ENCODE measurements around the gene ZNF649. TPM values are rescaled to one million over a fixed set of nuclear protein-coding genes. Genes with fewer than 3 reads are reported as not detected.

ZNF649 gene
- total and polyA plus RNA-seq, 10 of the 15 experiments (the other 5 are each of a cell fraction or from before 2014, with no cell fraction given), result 0.87 to 9.7 (median 4.7) TPM

GRCh38 chr19:51927859-51928258, 23.0 kb upstream of the ZNF649 start:
- ChIA-PET RAD21 (ENCODE audit: unreplicated experiment) (no interaction called here), POLR2A (no interaction called here), SMC1A (ENCODE audit: uncharacterized antibody, unreplicated experiment) (no interaction called here), CTCF (no interaction called here)
- Histone ChIP-seq H4K20me1 (ENCODE audit: control insufficient read depth, insufficient read depth) (no peaks in the 10 kb centered on the region), H2AFZ (ENCODE audit: control insufficient read depth, low read depth, low read length) (peak overlapping the region; percentile 100), H3K27me3 (replicated peaks in 1 of 2; ENCODE audit: control insufficient read depth in 2 of 2, insufficient read depth in 2 of 2, low read length in 1 of 2) (no peaks in the 10 kb centered on the region), H3K9me3 (replicated peaks; ENCODE audit: control insufficient read depth, insufficient read depth, low read length) (peaks cover 12% of the 10 kb centered on the region; the same call in 2 of the 3 replicates), H3K27ac (ENCODE audit: control insufficient read depth, insufficient read depth) (peak overlapping the region; percentile 70; the same call in 1 of the 2 replicates), H3K4me2 (ENCODE audit: control insufficient read depth, insufficient read depth) (peak overlapping the region; percentile 28), H3K4me3 (peak overlapping the region; percentile 77), H3K9ac (ENCODE audit: control insufficient read depth, insufficient read depth, low read length) (peak overlapping the region; percentile 87), H3K36me3 (ENCODE audit: control insufficient read depth in 2 of 2, insufficient read depth in 2 of 2, low read length in 1 of 2) (peaks cover under 1 to 7% of the 10 kb centered on the region in 2 experiments; a peak in 3 of 4 replicates), H3K79me2 (ENCODE audit: control insufficient read depth, insufficient read depth, low read length) (peaks cover 6% of the 10 kb centered on the region), H3K4me1 (ENCODE audit: control insufficient read depth, insufficient read depth, low read length) (0 out of 2 replicates have a peak, but pooled peaks cover 2% of the 10 kb centered on the region)
- WGBS (ENCODE audit: insufficient coverage, insufficient replicate concordance, low lambda C conversion rate, missing lambda C conversion rate), result 35% methylated on average over 13 of the region's 13 CpGs
- intact Hi-C loops (cut with micrococcal nuclease; ENCODE audit: unreplicated experiment), result loop anchor here (2.0 to 10.0 kb wide), 3 partner anchors 59 to 309 kb away; partner anchors contain the start of genes ZNF350 and ZNF432
- BruUV-seq (replicated peaks), result no TSS peak
- FAIRE-seq (no peak), DNase-seq (ENCODE audit: low read depth, low spot score) (no peak), ATAC-seq (no peak)
- no peak for TF ChIP-seq SUPT20H (IDR thresholded peaks at IDR 0.05; ENCODE audit: borderline replicate concordance, control insufficient read depth, low read depth, low read length)
- no peak for TF ChIP-seq SMAD1 (IDR thresholded peaks at IDR 0.05; ENCODE audit: low read depth, partially characterized antibody)
- no peak for TF ChIP-seq DPF2 (IDR thresholded peaks at IDR 0.05)
- no peak for TF ChIP-seq ATF2 (IDR thresholded peaks at IDR 0.05; ENCODE audit: low read length)
- TF ChIP-seq CHD2 (IDR thresholded peaks at IDR 0.05; ENCODE audit: borderline replicate concordance, low read depth, low read length), result no peak
- no peak for TF ChIP-seq CREM (IDR thresholded peaks at IDR 0.05; ENCODE audit: low read depth)
- TF ChIP-seq ZZZ3 (IDR thresholded peaks at IDR 0.05; ENCODE audit: control insufficient read depth, insufficient read length, low read depth), result no peak
- no peak for TF ChIP-seq HDAC6 (IDR thresholded peaks at IDR 0.05; ENCODE audit: unreplicated experiment)
- no peak for TF ChIP-seq BACH1 (IDR thresholded peaks at IDR 0.05; ENCODE audit: borderline replicate concordance)
- TF ChIP-seq HDAC2 (IDR thresholded peaks at IDR 0.05), result no peak
- no peak for TF ChIP-seq CHD1 (IDR thresholded peaks at IDR 0.05; ENCODE audit: low read depth, low read length)
- no peak for TF ChIP-seq NR2C2 (IDR thresholded peaks at IDR 0.05; ENCODE audit: borderline replicate concordance, control insufficient read depth, insufficient read length, low read depth)
- TF ChIP-seq BMI1 (IDR thresholded peaks at IDR 0.05; ENCODE audit: borderline replicate concordance), result no peak
- no peak for TF ChIP-seq LARP7 (IDR thresholded peaks at IDR 0.05)
- no peak for TF ChIP-seq CHD4 (IDR thresholded peaks at IDR 0.05)
- no peak for TF ChIP-seq CEBPZ (IDR thresholded peaks at IDR 0.05; ENCODE audit: low read depth, low read length)
- TF ChIP-seq EP300 (IDR thresholded peaks at IDR 0.05; ENCODE audit: borderline replicate concordance in 1 of 2, control insufficient read depth in 1 of 2, low read depth in 2 of 2, low read length in 2 of 2), result no peak
- in situ Hi-C loops (cut with MboI), result no loop called here
